Right forelimb (tissue), 1 donor: ENCODE results near the gene PLA2R1.

Experiments used
- DNase-seq: peaks from one replicate; pipeline ENCODE4 v3.0.0-alpha.2; 2018

Gene PLA2R1

DNA sequence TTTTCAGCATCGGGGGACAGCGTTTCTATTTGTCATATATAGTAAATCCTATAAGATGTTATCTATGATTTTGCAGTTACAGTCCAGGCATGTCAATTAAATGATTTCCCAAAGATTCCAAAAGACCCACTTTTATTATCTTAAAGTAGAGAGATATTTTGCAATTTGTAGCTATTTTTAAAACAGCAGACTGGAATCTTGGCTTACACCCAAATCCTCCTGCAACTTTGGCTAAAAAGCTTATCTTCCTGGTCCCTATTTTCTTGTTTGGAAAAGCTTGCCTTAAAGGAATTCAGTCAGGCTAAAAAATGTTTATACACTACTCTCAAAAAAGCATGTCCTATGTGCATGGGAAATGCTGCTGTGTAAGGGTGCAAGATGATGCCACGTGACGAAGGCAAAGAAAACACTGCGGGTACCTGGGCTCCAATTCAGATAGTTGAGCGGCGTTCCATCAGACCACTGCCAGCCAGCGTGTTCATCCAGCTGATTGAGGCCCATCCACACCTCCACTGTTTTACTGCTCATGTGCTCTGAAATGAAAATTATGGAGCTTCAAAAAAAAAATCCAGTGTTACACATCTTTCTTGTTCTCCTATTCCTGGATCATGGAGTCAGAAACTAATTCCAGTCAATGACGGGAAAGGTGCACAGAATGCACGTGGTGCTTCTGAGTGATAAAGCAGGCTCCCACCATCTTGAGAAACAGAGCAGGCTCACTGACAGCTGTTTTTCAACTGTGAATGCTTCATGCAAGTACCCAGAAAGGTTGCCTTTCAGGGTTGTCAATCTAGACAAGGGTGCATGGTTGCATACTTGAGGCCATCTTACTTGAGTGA, 33.8 kb downstream of the PLA2R1 start:
- DNase-seq, result no peak

DNA sequence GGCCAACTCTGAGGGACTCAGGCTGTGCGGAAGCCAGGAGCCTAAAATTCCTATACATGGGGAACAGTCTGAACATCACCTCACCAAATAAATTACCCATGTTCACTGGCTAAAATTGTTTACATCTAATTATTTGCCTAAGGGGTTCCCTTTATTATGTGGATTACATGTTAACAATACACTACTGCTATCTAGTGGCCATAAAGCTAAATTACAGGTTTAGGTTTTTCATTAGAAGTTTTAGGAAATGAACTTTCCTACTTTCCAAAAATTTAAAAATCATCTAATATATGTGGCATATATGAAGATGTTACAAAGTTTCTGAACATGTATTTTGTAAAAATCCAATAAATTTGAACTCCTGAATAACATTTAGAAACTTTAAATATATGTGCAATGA, 40.3 kb downstream of the PLA2R1 start:
- DNase-seq, result no peak

DNA sequence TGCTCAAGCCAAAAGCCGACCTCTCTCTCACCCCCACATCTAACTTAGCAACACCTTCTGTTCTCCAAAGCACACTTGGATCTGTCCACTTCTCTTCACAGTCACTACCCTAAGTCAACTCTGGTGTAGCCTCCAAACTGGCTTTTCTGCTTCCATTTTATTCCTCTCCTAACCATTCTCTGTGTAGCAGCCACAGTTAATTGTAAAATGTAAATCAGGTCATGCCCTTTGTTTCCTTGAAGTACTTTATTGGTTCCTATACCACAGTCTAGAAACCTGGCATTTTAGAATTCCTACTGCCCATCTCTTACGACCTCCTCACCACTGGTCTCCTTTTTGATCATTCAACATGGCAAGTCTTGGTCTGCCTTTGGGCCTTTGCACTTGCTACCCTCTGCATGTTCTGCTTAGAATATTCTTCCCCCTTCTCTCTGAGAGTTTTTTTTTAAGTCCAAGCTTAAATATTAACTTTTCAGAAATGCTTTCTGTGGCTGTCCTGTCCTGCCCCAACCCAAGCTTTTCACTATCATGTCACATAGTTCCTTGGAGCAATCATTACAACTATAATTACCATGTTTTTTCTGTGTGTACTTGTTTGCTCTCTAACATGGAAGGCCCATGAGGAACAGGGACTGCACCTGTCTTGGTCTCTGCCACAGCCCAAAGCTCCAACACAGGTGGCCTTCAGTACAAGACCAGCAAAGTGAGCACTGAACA, 42.9 kb downstream of the PLA2R1 start:
- DNase-seq, result no peak

DNA sequence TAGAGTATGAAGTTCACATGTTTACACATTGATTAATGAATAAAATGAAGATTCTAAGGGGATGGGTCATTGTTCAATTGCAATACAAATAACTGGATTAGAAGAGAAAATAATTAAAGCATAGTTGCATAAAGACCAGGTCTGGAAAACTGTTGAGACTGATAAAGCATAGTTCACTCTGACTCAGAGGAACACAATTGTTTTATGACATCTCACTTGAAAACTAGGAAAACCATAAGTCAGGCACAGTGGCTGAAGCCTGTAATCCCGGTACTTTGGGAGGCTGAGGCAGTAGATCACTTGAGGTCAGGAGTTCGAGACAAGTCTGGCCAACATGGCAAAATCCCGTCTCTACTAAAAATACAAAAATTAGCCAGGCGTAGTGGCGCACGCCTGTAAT, 46.7 kb downstream of the PLA2R1 start:
- no peak for DNase-seq

DNA sequence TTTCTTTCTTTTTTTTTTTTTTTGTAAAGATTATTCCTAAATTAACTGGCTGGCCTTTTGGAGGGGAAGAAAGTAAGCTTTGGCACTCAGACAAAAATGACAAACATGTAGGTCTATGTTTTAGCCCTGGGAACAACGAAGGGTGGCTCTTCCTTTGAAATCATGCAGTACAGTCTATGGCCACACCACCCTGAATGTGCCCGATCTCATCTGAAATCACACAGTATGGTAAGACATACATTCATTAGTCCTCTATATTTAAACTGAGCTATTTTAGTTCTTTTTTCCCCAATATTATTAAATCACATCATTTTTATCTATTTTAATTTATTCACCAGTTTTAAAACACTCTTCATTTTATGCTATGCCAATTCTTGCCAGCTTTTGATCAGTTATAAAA, 48.2 kb downstream of the PLA2R1 start:
- no peak for DNase-seq

DNA sequence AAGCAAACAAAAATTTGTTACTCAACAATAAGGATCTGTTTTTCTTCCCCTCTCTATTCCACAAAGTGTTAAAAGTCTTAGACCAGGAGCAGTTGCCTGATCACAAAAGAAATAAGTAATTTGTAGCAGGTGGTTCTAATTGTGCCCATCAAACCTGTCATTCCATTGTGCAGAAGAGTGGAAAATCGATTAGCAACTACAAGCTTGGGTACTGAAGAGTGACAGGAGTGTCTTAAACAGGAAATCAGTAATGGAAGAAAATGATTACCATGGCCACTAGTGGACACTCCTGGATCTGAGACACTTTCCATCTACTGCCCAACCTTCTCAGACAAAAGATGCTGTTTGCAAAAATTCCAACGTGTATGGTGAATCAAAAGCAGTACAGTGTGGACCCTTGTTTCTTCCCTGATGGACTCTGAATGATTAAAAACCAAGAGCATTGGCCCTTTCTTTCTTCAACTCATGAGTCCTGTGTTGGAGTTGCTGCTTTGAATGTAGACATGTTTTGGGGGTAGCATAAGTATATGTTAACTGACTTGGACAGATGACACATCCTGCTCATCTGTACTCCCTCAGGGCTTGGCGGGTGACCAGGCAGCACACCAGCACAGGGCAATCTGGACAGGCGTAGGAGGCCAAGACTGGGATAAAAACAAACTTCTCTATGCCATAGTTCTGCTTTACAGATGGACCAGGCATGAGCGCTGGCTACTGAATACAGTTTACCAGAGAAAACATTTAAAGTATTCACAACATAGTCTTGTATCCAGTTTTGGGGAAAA, 51.9 kb downstream of the PLA2R1 start:
- DNase-seq, result no peak

DNA sequence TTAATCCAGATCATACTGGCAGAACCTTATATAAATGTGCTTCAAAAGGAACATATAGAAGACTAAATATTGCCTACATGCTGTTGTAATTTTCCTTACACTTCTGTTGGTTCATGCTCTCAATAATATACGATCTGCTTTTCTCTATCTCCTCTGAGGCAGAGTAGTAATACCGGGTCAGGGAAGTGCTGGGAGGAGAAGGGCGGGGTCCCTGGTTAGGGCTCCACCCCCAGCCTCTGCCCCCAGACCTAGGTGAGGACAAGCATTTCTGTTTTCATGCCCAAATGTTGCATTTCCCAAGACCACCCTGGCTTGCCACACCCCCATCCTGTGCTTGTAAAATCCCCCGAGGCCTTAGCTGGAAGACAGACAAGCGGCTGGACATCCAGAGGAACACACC, 55.3 kb downstream of the PLA2R1 start:
- no peak for DNase-seq

DNA sequence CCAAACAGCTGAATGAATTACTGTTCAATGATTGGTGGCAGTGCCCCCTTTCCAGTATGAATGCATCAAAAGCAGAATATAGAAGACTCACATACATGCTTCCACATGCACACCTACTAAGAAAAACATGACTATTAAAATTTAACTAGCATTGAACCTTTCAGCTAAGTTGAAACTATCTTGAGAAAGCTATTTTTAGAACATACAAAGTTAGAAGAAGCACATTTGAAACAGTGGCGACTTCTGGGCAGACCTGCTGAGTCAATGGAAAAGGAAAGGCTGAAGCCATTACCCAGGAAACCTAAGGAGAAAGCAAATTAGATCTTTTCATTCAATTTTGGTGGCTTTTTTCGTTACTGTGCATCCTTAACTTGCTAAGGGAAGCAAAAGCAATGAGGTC, 55.9 kb downstream of the PLA2R1 start:
- DNase-seq, result no peak

DNA sequence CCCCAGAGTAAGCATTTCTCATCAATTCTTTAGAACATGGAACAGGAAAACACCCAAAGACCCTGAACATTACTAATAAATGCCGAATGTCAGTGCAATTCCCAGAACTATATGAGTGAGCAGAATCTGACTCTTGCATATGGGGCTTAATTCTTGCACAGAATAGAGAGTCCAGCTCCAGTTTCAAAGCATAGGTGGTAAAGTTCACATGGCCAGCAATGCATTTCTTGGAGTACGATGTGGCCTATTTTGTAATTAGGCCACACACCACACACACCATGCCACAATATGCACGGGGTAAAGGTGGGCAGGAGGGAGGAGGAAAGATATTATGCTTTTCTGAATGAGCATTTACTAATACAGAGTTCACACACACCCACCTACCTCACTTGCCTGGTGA, 56.5 kb downstream of the PLA2R1 start:
- DNase-seq, result no peak

DNA sequence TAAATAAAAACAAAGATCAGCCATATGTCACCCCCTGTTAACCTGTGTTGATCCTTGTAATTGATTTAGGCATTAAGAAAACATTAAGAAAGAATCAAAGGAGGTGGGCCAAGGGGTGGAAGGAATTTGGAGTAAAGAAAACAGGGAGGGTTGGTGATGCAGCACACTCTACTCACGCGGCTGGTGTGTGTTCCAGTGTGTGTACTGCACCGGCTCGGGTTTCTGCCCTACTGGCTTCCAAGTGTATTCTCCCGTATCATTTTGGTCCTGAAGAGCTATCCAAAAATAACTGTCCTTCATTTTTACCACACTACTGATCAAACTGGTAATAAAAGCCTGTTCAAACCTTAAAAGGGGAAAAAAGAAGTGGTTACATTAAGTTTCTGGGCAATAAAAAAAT, 56.9 kb downstream of the PLA2R1 start:
- DNase-seq, result no peak

DNA sequence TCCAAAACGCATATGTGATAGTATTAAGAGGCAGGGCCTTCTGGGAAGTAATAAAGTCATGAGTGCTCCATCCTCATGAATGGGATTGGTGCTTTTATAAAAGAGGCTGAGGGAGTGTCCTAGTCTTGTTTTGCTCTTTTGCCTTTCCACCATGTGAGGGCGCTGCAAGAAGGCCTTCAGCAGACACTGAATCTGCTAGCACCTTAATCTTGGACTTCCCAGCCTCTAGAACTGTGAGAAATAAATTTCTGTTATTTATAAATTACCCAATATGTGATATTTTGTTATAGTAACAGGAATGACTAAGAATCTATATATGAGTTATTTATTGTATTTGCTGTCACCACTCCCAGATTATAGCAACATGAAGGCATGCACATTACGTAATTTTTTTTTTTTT, 63.5 kb downstream of the PLA2R1 start:
- DNase-seq, result no peak

DNA sequence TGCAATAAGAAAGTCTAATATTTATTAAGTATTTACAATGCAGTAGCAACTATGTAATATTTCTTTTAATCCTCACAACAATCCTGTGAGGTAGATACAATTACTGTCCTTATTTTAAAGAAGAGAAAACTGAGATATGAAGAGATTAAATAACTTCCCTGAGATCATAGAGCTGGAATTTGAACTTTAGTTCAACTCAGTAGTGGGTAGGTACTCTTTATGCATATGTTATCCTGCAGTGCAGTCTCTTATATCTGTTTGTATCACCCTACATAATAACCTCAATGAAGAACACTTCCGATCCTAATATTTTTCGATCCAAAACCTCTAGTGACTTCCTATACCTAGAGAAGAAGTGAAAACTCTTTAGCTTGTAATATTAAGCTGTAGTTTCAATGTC, 64.2 kb downstream of the PLA2R1 start:
- no peak for DNase-seq

DNA sequence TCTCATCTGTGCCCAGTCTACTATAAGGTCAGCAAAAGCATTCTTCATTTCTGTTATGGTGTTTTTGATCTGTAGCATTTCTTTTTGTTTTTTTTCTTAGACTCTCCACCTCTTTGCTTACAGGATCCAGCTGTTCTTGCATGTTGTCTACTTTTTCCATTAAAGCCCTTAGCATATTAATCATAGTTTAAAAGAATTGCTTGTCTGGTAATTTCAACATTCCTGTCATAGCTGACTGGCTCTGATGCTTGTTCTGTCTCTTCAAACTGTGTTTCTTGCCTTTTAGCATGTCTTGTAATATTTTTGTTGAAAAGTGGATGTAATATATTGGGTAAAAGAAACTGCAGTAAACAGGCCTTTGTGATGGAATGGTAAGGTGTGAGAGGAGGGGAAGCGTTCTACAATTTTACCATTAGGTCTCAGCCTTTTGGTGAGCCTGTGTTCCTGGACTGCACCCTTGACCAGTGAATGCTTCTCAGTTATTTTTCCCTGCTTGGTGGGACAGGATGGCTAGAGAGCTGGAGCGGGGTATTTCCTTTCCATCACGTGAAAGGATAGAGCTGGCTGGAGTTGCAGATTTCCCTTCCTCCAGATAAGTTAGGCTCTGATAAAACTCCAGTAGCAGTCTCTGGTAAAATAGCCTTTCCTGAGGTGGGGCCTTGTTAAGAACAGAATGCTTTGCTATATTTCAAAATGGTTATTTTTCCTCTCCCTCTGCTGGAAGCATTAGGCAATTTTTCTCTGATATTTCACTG, 65.4 kb downstream of the PLA2R1 start:
- no peak for DNase-seq

DNA sequence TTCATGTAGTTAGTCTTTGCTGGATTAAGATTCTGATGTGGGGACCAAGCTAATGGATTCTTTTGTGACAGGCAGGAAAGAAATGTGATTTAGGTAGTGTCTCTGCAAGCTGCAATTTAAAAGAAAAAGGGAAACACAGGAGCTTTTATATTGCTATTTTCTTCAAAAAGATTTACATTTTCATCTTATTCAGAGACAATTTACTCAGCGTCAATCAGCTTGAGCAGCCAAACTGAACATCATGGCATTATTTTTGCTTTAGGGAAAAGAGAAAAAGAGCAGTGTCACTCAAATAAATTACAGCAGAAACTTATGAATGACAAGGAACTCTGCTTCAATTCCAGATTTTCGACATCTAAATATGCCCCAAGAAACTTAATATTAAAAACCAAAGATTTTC, 67.4 kb downstream of the PLA2R1 start:
- no peak for DNase-seq

DNA sequence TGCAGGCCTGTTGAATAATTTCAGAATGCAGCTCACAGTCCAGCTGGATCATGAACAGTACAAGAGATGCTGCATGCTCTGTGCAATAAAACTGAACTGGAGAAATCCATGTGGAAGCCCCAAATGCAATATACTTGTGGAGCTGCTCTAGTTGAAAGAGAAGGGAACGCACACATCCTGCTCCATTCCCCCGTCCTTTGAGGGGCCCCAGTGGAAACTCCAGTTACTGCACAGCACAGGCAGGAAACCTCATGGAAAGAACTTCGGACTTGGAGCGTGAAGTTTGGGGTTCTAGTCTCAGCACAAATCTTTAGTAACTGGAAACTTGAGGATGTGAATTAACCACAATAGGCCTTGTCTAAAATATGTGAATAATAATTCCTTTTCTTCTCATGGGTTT, 73.2 kb downstream of the PLA2R1 start:
- no peak for DNase-seq

DNA sequence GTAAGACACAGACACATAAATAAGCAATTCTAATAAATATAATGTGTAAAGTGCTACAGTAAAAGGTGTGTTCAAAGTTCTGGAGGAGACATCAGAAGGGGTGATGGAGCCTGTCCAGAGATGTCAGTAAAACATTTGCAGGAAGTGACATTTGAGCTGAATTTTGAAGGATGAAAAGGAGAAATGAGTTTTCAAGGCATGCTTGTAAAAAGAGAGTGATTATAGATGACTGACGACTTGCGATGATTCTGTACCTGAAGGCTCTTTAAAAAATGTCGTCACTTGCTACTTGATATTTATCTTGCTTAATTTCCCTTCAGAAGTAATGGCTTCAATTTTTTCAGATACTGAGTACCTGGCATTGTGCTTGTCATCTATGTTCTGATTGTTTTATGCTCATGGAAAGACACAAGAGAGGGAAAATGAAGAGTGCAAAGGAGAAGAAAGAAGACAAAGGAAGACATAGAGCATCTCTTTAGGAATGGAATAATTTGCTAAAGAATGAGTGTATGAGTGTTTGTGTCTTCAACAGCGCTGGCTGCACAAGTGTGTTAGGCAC, 73.9 kb downstream of the PLA2R1 start:
- no peak for DNase-seq

DNA sequence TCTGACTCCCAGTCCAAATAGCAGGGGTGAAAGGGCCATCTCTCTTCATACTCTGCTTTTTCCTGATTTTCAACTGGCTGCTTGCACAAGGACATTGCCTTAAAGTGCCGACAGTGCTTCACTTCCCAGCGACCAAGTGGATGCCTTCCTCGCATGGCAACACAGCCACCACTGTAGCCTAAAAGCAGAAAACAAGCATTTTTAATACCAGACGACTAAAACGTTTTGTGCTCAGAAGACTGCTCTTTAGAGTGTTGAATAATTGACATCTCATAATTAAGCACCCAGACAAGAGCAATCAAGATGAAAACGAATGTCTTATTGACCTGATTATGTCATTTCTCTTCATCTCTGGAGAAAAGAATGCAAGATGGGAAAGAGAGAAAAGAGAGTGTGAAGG, 75.2 kb downstream of the PLA2R1 start:
- no peak for DNase-seq

DNA sequence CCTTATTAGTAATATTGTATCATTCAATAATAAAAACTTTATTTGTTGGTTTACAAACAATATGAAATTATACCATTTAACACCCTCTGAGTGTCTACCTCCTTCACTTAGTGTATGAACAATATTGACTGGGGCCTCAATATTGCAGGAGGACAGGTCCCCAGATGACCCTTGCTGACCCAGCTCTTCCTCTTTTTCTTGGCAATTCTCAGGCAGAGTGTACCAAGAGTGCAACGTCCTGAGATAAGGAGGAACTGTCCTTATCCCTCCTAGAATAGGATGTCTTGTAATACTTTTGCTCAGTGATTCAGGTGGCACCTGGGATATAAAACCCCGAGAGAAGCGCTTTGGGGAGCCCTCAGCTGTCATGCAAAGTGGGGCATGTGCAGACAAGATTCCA, 76.8 kb downstream of the PLA2R1 start:
- no peak for DNase-seq

DNA sequence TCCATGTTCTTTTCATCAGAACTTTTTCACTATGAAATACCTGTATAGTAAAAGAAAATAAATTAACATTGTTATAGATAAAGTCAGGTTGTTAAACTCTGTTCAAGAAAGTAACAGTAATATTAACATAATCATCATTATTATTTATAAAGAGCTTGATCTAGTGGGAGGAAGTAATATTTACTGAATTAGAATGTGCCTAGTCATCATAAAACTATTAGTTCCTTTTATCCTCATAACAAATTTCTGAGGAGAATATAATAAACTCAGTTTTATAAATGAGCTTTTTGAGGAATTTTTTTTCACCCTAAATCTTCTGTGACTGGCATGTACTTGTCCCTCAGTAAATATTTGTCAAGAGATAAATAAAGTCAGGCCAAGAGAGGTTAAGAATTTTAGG, 78.4 kb downstream of the PLA2R1 start:
- no peak for DNase-seq

DNA sequence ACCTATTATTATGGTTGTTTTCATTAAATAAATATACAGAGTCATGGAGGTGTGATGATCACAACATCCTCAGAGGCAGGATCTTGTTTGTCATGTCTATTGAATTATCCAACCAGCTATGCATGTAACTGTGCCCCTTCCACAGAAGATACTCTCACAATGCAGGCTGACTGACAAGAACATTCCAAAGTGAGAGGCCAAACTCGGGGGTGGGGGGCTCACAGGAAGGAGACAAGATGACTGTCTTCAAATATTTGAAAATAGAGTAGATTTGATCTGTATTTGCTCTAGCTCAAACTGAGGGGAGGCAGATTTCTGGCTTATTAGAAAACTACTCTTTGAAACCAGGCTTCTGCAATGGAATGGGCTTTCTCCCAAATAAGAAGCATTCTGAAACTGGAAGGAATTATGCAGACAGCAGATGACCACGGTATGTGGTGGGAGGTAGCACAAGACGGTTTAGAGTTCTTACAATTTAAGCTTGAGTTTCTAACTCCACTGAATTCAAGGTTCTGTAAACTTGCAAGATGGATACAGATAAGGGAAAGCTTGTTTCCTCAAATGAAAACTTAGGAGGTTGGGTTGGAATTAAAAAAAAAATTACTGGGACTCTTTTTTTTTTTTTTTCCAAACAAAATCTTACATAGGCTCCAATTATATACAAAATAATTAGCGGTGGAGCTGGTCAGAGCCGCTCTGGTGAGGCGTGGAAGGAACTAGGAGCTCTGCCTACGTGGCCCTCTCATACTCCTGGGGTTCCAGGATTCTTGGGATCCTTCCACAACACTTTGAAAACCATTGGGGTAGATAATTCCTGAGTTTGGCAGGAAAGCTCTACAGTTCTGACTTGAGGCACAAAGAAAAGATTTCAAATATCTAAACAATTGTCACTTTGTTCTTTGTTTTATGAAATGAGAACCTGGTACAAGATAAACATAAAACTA, 79.3 kb downstream of the PLA2R1 start:
- DNase-seq, result no peak

DNA sequence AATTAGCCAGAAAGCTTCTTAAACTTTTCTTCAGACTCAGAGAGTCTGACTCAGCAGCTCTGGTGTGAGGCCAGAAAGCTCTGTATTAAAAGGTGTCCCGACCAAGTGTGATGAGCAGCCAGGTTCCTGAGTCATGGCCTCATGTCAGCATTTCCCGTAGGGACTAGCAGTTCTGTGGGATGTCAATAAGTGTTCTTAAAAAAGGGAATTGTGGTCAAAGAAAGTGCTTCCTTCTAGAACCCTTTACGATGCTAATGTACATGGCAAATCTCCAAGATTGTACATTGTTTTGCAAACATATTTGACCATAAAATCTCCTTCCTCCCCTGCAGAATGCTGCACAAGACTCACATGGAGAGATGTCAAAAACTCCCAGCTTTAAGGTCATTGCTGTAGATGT, 80.1 kb downstream of the PLA2R1 start:
- DNase-seq, result no peak
